ENCODE measurements around the gene LRRC27. TPM values are rescaled to one million over a fixed set of nuclear protein-coding genes. Genes with fewer than 3 reads are reported as not detected.

Gene LRRC27
- total RNA-seq, 2 donors from 2014 or later, result 5.8 to 6.1 TPM

DNA sequence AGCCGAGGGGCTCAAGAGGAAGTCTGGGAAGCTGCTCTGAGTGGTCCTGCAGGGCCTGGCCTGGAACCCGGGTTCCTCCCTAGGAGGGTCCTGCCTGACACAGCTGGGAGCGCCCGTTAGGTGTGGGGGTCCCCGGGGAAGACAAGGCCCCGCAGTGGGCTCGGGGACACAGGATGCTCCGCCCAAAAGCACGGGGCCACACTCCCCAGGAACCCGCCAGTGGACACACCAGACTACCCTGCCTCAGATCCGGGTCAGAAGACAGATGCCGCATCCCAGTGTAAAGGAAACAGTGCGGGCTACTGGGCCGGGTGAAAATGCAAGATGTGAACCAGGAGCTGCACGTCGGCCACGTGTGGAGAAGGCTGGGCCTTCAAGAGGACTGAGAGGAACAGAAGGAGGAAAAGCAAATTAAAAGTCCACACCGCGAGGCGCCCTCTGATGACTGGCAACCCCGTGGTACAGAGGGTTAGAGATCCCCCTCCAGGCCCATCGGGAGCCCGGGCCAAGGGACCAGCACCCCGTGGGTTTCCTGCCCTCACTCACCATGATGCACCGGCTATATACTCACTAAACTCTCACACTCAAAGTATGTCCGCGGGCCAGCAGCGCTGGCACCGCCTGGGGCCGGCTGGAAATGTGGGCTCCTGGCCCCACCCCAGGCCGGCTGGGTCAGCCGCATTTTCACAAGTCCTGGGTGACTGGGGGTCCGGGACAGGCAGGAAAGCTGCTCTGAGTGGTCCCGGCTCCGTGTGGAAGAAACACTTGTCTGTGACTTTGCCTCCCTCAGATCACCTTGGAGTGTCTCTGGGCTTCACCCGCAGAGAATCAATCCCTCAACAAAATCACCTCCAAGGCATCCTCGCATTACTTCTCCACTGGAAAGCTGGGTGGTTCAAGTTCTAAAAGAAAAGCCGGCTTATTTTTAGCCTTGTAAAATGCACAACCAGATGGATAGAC is 30.3 kb upstream of the LRRC27 start:
- H3K27me3 ChIP-seq, result no peaks in the 10 kb centered on the region
- peaks cover 2% of the 10 kb centered on the region for H3K4me1 ChIP-seq
- DNase-seq, result no peak
- intact Hi-C loops (cut with DNase I), result no loop called here
- no peaks in the 10 kb centered on the region for H3K36me3 ChIP-seq
- no peak overlapping the region for H3K9ac ChIP-seq (ENCODE audit: low read depth in 2 of 2, low read length in 2 of 2)
- TF ChIP-seq, protein P1, sequence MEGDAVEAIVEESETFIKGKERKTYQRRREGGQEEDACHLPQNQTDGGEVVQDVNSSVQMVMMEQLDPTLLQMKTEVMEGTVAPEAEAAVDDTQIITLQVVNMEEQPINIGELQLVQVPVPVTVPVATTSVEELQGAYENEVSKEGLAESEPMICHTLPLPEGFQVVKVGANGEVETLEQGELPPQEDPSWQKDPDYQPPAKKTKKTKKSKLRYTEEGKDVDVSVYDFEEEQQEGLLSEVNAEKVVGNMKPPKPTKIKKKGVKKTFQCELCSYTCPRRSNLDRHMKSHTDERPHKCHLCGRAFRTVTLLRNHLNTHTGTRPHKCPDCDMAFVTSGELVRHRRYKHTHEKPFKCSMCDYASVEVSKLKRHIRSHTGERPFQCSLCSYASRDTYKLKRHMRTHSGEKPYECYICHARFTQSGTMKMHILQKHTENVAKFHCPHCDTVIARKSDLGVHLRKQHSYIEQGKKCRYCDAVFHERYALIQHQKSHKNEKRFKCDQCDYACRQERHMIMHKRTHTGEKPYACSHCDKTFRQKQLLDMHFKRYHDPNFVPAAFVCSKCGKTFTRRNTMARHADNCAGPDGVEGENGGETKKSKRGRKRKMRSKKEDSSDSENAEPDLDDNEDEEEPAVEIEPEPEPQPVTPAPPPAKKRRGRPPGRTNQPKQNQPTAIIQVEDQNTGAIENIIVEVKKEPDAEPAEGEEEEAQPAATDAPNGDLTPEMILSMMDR (IDR thresholded peaks at IDR 0.05), result no peak
- H3K27ac ChIP-seq, result no peak overlapping the region
- H3K9me3 ChIP-seq, result no peaks in the 10 kb centered on the region
- no peak overlapping the region for H3K4me3 ChIP-seq

DNA sequence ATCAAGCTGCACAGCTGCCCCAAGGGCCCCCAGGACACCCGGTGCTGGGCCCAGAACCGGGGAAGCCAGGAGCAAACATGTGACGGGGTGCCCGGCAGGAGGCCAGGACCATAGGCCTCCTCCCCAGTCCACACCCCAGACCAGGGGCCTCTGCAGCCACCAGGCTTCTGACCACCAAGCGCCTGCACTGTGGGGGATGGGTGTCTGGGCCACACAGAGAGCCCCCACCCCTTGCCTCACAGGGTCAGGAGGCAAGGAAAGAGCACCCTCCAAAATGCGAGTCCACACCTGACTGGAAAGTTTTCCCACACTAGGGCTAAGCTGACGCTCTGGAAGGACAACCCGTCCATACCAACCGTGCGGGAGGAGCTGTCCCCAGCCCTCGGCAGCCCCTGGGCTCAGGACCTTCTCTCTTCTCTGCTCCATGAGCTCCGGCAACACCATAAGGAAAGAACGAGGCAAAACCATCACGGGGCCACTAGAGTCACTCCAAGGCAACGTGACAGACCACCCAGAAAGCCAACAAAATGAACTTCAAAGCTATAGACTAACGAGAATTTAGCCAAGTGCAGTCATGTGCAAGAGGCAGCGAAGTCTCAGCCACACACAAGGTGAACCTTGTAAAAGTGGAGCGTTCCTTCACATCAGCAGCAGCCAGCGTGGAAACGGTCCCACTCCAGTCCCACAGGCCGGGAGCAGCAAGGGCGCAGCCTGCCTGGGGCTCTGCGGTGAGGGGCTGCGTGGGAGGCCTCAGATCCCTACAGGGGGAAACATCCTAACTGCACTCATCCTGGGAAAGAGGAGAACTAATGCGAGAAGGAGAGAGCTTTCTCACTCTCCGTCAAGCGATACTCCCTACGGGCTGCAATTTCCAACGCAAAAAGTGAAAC is 29.3 kb upstream of the LRRC27 start:
- H3K27ac ChIP-seq, result no peak overlapping the region
- TF ChIP-seq, protein P1 (IDR thresholded peaks at IDR 0.05), result no peak

DNA sequence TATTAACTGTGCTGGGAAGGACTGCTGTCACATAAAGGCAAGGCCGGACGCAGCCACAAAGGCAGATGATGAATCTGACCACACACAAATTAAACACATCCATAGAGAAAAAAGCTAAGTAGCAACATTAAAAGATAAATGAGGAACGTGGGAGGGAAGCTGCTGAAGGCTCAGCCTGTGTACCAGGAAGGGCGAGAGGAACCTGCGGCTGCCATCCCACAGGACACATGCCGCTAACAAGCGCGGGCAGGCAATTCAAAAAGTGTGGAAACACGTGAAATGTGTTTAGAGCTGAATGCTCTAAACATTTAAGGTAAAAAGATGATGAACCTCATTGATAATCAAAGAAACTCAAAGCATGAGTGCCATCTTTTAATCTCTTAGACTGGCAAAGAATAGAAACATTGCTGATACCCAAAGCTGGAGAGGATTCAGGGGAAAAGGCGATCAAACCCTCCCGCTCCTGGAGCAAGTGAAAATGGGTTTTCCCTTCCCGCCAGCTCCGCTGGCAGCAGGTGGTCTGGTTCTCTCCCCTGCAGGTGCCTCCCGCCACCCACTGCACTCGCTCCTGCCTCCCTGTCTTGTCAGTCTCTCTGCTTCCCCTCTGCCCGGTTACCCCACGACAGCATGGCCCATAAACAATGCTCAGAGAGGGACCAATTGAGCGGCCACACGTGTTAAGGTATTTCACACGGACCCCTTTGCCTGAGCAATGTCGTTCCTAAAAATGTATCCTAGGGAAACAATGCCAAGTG is 28.5 kb upstream of the LRRC27 start:
- H3K4me1 ChIP-seq, result peaks cover 6% of the 10 kb centered on the region
- TF ChIP-seq, protein P1 (IDR thresholded peaks at IDR 0.05), result no peak
- intact Hi-C loops (cut with DNase I), result no loop called here
- no peaks in the 10 kb centered on the region for H3K36me3 ChIP-seq
- H3K9me3 ChIP-seq, result no peaks in the 10 kb centered on the region
- DNase-seq, result no peak
- no peak overlapping the region for H3K27ac ChIP-seq
- no peak overlapping the region for H3K9ac ChIP-seq (ENCODE audit: low read depth in 2 of 2, low read length in 2 of 2)
- no peak overlapping the region for H3K4me3 ChIP-seq
- H3K27me3 ChIP-seq, result no peaks in the 10 kb centered on the region

More for the DNA sequence above, 29.3 kb upstream of the LRRC27 start:
- H3K9me3 ChIP-seq, result no peaks in the 10 kb centered on the region
- intact Hi-C loops (cut with DNase I), result no loop called here
- H3K27me3 ChIP-seq, result no peaks in the 10 kb centered on the region
- H3K9ac ChIP-seq (ENCODE audit: low read depth in 2 of 2, low read length in 2 of 2), result no peak overlapping the region
- peaks cover 6% of the 10 kb centered on the region for H3K4me1 ChIP-seq
- DNase-seq, result no peak
- H3K36me3 ChIP-seq, result no peaks in the 10 kb centered on the region
- no peak overlapping the region for H3K4me3 ChIP-seq

DNA sequence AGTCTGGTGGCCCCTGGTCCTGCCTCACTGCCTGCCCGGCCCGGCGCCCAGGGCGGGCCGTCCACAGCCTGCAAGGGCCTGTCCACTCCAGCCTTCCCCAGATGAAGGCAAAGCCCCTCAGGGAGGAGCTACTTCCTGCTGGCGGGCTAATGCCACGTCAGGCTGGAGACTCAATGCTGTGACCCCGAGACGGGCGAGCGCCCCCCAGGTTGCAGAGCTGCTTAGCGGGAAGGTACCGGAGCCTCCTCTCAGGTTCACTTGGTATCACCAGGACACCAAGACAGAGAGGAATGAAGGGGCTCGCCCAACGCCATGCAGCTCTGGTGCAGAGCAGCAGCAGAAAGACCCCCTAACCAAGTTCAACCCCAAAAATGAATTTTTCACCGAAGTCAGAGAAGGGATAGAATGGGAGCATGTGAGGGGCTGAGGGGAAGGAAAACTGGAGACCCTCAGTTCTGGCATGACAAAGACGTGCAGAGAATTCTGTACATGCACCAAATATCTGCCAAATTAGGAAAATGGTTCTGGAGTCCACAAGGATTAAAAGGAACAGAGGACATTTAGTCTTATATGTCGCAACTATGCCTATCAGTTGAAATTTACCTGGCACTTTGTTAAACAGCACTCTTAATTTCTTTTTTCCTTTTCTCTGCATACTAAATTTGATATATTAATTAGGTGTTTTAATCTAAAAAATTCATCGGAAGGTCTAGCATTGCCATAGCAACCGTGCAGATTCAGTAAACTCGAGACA is 27.1 kb upstream of the LRRC27 start:
- H3K9me3 ChIP-seq, result no peaks in the 10 kb centered on the region
- peaks cover 6% of the 10 kb centered on the region for H3K4me1 ChIP-seq
- no peaks in the 10 kb centered on the region for H3K36me3 ChIP-seq
- intact Hi-C loops (cut with DNase I), result no loop called here
- H3K27me3 ChIP-seq, result no peaks in the 10 kb centered on the region
- TF ChIP-seq, protein P1 (IDR thresholded peaks at IDR 0.05), result no peak
- H3K4me3 ChIP-seq, result no peak overlapping the region
- no peak overlapping the region for H3K9ac ChIP-seq (ENCODE audit: low read depth in 2 of 2, low read length in 2 of 2)
- no peak overlapping the region for H3K27ac ChIP-seq
- DNase-seq, result no peak

All from colonic mucosa (tissue), 4 donors.